PC-3 (cell line): Measurements from ENCODE around the gene RNF181.

Source experiments
- CTCF ChIP-seq: fragments of 300-600 bp; sonication (generic); conservative IDR thresholded peaks from 2 replicates; pipeline ENCODE4 v1.5.1; 2017; ENCODE audit warnings: antibody characterized with exemption, low read depth, mild to moderate bottlenecking, low read length
- EZH2 ChIP-seq: fragments of 300-600 bp; sonication (generic); IDR thresholded peaks from one replicate; pipeline ENCODE4 v1.6.1; 2017; ENCODE audit warnings: antibody characterized with exemption, mild to moderate bottlenecking, low read length; ENCODE audit not compliant: unreplicated experiment
- EZH2phosphoT487 ChIP-seq: fragments of 300-600 bp; sonication (generic); IDR thresholded peaks from 2 replicates; pipeline ENCODE4 v1.6.1; 2018; ENCODE audit warnings: mild to moderate bottlenecking, antibody characterized with exemption, low read length, borderline replicate concordance

GRCh38 chr2:85611705-85612587 lies 16.4 kb downstream of the RNF181 start, which contains the start of gene C2orf68:
- TF ChIP-seq CTCF (no peak), EZH2 (no peak), EZH2phosphoT487 (no peak)
